Ishikawa (cell line): ENCODE measurements around the gene CTXN1.

Source experiments
- CEBPB ChIP-seq: IDR thresholded peaks from 2 replicates; pipeline ENCODE4 v1.6.1; 2012
- CREB1 ChIP-seq: IDR thresholded peaks from 2 replicates; pipeline ENCODE4 v1.6.1; 2012; ENCODE audit warnings: low read depth
- EP300 ChIP-seq: IDR thresholded peaks from 2 replicates; pipeline ENCODE4 v1.6.1; 2012; ENCODE audit warnings: borderline replicate concordance
- FOXM1 ChIP-seq: IDR thresholded peaks from 2 replicates; pipeline ENCODE4 v1.6.1; 2012; ENCODE audit warnings: low read depth, borderline replicate concordance
- NFIC ChIP-seq: IDR thresholded peaks from 2 replicates; pipeline ENCODE4 v1.6.1; 2012
- RAD21 ChIP-seq: IDR thresholded peaks from 2 replicates; pipeline ENCODE4 v1.6.1; 2012; ENCODE audit warnings: low read depth
- TCF12 ChIP-seq: IDR thresholded peaks from 2 replicates; pipeline ENCODE4 v1.6.1; 2012; ENCODE audit warnings: low read depth
- TEAD4 ChIP-seq: IDR thresholded peaks from 2 replicates; pipeline ENCODE4 v1.6.1; 2012
- YY1 ChIP-seq: IDR thresholded peaks from 2 replicates; pipeline ENCODE4 v1.6.1; 2012; ENCODE audit warnings: low read depth
- TF ChIP-seq, protein P1 (sequence below): IDR thresholded peaks from 2 replicates; pipeline ENCODE4 v1.6.1; 2012
- TF ChIP-seq, protein P2 (sequence below): IDR thresholded peaks from 2 replicates; pipeline ENCODE4 v1.6.1; 2012; ENCODE audit warnings: low read depth, mild to moderate bottlenecking
- TF ChIP-seq, protein P3 (sequence below): IDR thresholded peaks from 2 replicates; pipeline ENCODE4 v1.6.1; 2012

DNA sequence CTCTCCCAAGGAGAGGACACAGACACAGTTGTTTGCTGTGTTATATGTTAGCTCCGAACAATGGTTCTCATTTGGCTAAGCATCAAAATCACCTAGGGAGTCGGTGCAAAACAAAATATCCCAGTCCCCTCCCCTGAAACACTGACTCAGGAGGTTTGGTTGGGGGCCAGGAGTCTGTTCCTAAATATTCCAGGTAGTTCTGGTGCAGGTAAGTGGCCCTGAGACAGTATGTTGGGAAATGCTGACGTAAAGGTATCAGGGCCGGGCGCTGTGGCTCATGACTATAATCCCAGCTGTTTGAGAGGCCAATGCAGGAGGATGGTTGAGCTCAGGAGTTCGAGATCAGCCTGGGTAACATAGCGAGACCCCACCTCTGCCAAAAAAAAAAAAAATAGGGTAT, 24.6 kb downstream of the CTXN1 start:
- TF ChIP-seq TEAD4, result no peak
- TF ChIP-seq YY1, result no peak
- TF ChIP-seq FOXM1, result no peak
- TF ChIP-seq TCF12, result no peak
- no peak for TF ChIP-seq CEBPB
- no peak for TF ChIP-seq EP300
- no peak for TF ChIP-seq RAD21
- TF ChIP-seq, protein P1, sequence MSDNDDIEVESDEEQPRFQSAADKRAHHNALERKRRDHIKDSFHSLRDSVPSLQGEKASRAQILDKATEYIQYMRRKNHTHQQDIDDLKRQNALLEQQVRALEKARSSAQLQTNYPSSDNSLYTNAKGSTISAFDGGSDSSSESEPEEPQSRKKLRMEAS, result no peak
- TF ChIP-seq CREB1, result no peak
- TF ChIP-seq, protein P2, sequence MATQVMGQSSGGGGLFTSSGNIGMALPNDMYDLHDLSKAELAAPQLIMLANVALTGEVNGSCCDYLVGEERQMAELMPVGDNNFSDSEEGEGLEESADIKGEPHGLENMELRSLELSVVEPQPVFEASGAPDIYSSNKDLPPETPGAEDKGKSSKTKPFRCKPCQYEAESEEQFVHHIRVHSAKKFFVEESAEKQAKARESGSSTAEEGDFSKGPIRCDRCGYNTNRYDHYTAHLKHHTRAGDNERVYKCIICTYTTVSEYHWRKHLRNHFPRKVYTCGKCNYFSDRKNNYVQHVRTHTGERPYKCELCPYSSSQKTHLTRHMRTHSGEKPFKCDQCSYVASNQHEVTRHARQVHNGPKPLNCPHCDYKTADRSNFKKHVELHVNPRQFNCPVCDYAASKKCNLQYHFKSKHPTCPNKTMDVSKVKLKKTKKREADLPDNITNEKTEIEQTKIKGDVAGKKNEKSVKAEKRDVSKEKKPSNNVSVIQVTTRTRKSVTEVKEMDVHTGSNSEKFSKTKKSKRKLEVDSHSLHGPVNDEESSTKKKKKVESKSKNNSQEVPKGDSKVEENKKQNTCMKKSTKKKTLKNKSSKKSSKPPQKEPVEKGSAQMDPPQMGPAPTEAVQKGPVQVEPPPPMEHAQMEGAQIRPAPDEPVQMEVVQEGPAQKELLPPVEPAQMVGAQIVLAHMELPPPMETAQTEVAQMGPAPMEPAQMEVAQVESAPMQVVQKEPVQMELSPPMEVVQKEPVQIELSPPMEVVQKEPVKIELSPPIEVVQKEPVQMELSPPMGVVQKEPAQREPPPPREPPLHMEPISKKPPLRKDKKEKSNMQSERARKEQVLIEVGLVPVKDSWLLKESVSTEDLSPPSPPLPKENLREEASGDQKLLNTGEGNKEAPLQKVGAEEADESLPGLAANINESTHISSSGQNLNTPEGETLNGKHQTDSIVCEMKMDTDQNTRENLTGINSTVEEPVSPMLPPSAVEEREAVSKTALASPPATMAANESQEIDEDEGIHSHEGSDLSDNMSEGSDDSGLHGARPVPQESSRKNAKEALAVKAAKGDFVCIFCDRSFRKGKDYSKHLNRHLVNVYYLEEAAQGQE, result no peak
- TF ChIP-seq NFIC, result no peak
- TF ChIP-seq, protein P3, sequence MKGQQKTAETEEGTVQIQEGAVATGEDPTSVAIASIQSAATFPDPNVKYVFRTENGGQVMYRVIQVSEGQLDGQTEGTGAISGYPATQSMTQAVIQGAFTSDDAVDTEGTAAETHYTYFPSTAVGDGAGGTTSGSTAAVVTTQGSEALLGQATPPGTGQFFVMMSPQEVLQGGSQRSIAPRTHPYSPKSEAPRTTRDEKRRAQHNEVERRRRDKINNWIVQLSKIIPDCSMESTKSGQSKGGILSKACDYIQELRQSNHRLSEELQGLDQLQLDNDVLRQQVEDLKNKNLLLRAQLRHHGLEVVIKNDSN, result no peak
